ENCODE results near the gene TOM1L2.

GRCh38 chr17:18002171-18002570 lies 30.0 kb upstream of the TOM1L2 start:
- TF ChIP-seq USF2 (IDR thresholded peaks at IDR 0.05; ENCODE audit: low read depth, low read length) (no peak), MAFK (IDR thresholded peaks at IDR 0.05; ENCODE audit: low read depth, low read length) (no peak), CTCF (conservative IDR thresholded peaks at IDR 0.05; ENCODE audit: low read depth, low read length) (no peak), SMC3 (IDR thresholded peaks at IDR 0.05; ENCODE audit: low read depth, low read length) (no peak), RFX5 (IDR thresholded peaks at IDR 0.05; ENCODE audit: low read depth, low read length) (no peak), POLR2A (IDR thresholded peaks at IDR 0.05; ENCODE audit: low read depth, low read length) (no peak), CEBPB (IDR thresholded peaks at IDR 0.05; ENCODE audit: low read depth, low read length) (no peak), ELK1 (IDR thresholded peaks at IDR 0.05; ENCODE audit: borderline replicate concordance, low read depth, low read length) (no peak), MXI1 (IDR thresholded peaks at IDR 0.05; ENCODE audit: borderline replicate concordance, low read depth, low read length) (no peak)

All from IMR-90 (cell line).